PFSK-1 (cell line): ENCODE measurements around the gene OSBPL10.

Source experiments
- FOXP2 ChIP-seq: optimal IDR thresholded peaks from 2 replicates; pipeline ENCODE3; 2011; ENCODE audit warnings: borderline replicate concordance, control low read depth, inconsistent platforms; ENCODE audit not compliant: insufficient read depth; ENCODE audit errors: extremely low read length, extremely low read depth
- POLR2AphosphoS5 ChIP-seq: IDR thresholded peaks from 2 replicates; pipeline ENCODE4 v1.6.1; 2012; ENCODE audit warnings: low read depth, mild to moderate bottlenecking, control low read depth, low read length, moderate library complexity
- SIN3A ChIP-seq: IDR thresholded peaks from 2 replicates; pipeline ENCODE4 v1.6.1; 2012; ENCODE audit warnings: mild to moderate bottlenecking, low read length, moderate library complexity, borderline replicate concordance; ENCODE audit not compliant: insufficient read depth
- TAF1 ChIP-seq: IDR thresholded peaks from 2 replicates; pipeline ENCODE4 v1.6.1; 2012; ENCODE audit warnings: low read length, control low read depth, borderline replicate concordance; ENCODE audit not compliant: insufficient read depth
- TF ChIP-seq, protein P1 (sequence below), 2 experiments: IDR thresholded peaks; 2 replicates each; pipeline versions ENCODE4 v1.6.1 to v1.8.0; 2011 to 2012; ENCODE audit warnings: low read depth in 2 of 2, low read length in 2 of 2, control low read depth in 1 of 2, inconsistent platforms in 1 of 2, mild to moderate bottlenecking in 1 of 2, moderate library complexity in 1 of 2; ENCODE audit not compliant: insufficient read depth in 1 of 2

The OSBPL10 gene

DNA sequence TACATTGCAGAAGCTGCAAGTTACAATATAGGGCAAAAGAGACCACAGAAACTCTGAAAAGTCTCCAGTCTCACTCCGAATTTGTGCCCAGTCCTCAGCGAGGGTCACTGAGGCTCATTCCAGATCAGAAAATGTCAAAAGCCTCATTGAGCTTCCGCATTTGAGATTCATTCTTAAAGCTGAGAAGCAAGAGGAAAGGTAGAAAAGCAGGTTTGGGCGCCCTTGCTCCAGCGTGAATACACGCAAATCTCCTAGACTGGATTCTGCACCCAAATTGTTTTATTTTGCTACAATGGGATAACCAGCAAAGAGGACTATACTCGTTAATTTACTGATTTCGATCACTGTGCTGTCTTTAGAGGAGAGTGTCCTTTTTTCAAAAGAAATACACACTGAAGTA, 236.1 kb downstream of the OSBPL10 start:
- TF ChIP-seq POLR2AphosphoS5 = no peak
- TF ChIP-seq, protein P1, sequence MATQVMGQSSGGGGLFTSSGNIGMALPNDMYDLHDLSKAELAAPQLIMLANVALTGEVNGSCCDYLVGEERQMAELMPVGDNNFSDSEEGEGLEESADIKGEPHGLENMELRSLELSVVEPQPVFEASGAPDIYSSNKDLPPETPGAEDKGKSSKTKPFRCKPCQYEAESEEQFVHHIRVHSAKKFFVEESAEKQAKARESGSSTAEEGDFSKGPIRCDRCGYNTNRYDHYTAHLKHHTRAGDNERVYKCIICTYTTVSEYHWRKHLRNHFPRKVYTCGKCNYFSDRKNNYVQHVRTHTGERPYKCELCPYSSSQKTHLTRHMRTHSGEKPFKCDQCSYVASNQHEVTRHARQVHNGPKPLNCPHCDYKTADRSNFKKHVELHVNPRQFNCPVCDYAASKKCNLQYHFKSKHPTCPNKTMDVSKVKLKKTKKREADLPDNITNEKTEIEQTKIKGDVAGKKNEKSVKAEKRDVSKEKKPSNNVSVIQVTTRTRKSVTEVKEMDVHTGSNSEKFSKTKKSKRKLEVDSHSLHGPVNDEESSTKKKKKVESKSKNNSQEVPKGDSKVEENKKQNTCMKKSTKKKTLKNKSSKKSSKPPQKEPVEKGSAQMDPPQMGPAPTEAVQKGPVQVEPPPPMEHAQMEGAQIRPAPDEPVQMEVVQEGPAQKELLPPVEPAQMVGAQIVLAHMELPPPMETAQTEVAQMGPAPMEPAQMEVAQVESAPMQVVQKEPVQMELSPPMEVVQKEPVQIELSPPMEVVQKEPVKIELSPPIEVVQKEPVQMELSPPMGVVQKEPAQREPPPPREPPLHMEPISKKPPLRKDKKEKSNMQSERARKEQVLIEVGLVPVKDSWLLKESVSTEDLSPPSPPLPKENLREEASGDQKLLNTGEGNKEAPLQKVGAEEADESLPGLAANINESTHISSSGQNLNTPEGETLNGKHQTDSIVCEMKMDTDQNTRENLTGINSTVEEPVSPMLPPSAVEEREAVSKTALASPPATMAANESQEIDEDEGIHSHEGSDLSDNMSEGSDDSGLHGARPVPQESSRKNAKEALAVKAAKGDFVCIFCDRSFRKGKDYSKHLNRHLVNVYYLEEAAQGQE (IDR thresholded peaks at IDR 0.05; ENCODE audit: insufficient read depth in 1 of 2, low read depth in 2 of 2, low read length in 2 of 2) = no peak
- TF ChIP-seq SIN3A = no peak
- TF ChIP-seq FOXP2 = no peak
- TF ChIP-seq TAF1 = no peak

DNA sequence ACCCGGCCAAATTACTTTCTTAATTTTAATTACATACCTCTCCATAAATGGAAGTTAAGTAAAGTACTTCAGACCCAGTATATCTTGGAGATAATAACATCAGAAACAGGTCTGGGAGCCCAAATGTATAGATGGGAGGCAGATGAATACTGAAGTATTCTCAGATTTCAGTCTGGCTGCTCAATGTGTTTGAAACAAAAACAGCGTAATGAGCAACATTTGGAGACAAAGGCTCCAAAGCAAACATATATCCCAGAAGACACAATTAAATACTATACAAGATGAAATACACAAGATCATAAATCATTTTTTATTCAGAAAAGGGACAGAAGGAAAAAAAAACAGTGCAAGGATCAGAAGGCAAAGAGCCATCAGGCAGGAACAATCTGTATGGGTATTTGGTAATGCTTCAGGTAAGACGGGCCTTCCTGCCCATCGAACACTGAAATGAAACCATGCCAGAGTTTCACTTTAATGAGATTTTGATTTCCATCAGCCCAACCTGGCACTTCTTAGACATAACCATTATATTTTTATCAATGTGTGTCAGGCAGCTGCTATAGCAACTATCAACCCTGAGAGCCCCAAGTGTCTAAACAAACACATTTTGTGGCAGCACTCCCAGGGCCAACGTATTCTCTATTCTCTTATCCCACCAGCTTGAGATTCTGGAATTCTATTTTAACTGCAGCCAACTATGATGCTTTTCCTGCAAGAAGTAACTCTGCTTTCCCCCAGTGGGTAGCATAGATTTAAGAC, 237.6 kb downstream of the OSBPL10 start:
- TF ChIP-seq FOXP2 = no peak
- no peak for TF ChIP-seq TAF1
- TF ChIP-seq, protein P1 (IDR thresholded peaks at IDR 0.05; ENCODE audit: insufficient read depth in 1 of 2, low read depth in 2 of 2, low read length in 2 of 2) = no peak
- TF ChIP-seq POLR2AphosphoS5 = no peak
- TF ChIP-seq SIN3A = no peak

DNA sequence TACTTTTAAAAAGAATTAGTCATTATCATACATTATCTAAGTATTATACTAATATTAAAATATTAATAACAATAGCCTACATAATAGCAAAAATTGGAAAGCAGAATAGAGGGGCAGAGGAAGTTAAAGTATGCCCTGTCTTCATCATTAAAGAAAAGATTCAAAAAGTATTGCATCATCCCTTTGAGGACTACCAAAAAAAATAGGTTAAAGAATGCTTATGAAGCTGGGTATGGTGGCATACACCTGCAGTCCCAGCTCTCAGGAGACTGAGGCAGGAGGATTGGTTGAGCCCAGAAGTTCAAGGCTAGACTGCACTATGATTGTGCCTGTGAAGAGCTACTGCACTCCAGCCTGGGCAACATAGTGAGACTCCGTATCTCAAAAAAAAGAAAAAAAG, 240.7 kb downstream of the OSBPL10 start:
- TF ChIP-seq, protein P1 (IDR thresholded peaks at IDR 0.05; ENCODE audit: insufficient read depth in 1 of 2, low read depth in 2 of 2, low read length in 2 of 2) = no peak
- TF ChIP-seq FOXP2 (no peak), TAF1 (no peak)

DNA sequence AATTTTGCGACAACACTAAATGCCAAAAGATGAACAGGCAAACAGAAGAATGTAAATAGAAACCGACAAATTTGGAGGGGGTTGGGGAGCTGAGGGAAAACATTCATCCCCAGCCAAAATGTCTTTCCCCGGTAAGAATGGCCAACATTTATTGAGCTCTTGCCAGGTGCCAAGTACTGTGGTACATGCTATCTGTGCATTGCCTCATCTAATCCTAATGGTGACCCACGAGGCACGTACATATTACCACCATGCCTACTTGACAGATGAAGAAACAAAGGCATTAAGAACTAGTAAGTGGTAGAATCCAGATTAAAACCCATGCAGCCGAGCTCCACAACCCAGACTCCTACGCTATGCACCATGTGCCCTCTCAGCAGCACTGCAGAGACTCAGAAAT, 242.7 kb downstream of the OSBPL10 start:
- TF ChIP-seq POLR2AphosphoS5 (no peak), SIN3A (no peak), TAF1 (no peak), FOXP2 (no peak)
- TF ChIP-seq, protein P1 (IDR thresholded peaks at IDR 0.05; ENCODE audit: insufficient read depth in 1 of 2, low read depth in 2 of 2, low read length in 2 of 2) = no peak
